Caco-2 (cell line): Measurements from ENCODE around the gene RPGRIP1. TPM values are rescaled to one million over a fixed set of nuclear protein-coding genes. Genes with fewer than 3 reads are reported as not detected.

Source experiments
- BruUV-seq: library from RNA; stranded (reverse); fragments of 400-500 nt; replicated peaks from 2 replicates; lab custom pipeline; 2021; lab: Mats Ljungman, UMichigan
- CTCF ChIA-PET: fragments of 300-600 bp; sonication (Branson Sonifier 250); formaldehyde crosslinking; loops from one replicate; lab custom pipeline; 2022; ENCODE audit warnings: antibody characterized with exemption; lab: Charles Lee
- POLR2A ChIA-PET: fragments of 300-600 bp; sonication (Branson Sonifier 250); formaldehyde crosslinking; loops from one replicate; lab custom pipeline; 2022; ENCODE audit warnings: antibody characterized with exemption; lab: Charles Lee
- DNase-seq, 2 experiments: peaks; one replicate each; pipeline versions ENCODE4 v3.0.0 to v3.0.0-alpha.2; 2020 to 2022
- H3K27me3 ChIP-seq: replicated peaks from 2 replicates; pipeline ENCODE4 v1.6.0; 2011; ENCODE audit warnings: low read length; ENCODE audit not compliant: control insufficient read depth, insufficient read depth
- H3K36me3 ChIP-seq: 2 replicates; pipeline ENCODE4 v1.5.1; 2011; ENCODE audit warnings: low read length; ENCODE audit not compliant: control insufficient read depth, insufficient read depth
- H3K4me1 ChIP-seq: fragments of 250-450 bp; sonication (Bioruptor Pico); 2 replicates; pipeline ENCODE4 v1.5.1; 2020; ENCODE audit warnings: mild to moderate bottlenecking
- H3K4me3 ChIP-seq: 2 replicates; pipeline ENCODE4 v1.5.1; 2011; ENCODE audit warnings: low read depth, mild to moderate bottlenecking, control low read depth, low read length
- H3K9me3 ChIP-seq: fragments of 250-450 bp; sonication (Bioruptor Pico); 2 replicates; pipeline ENCODE4 v1.5.1; 2020; ENCODE audit warnings: mild to moderate bottlenecking, moderate library complexity
- H3K27ac Mint-ChIP-seq: one replicate; pipeline ENCODE4 v1.8.0; 2022; ENCODE audit warnings: mixed read lengths; ENCODE audit not compliant: unreplicated experiment
- H3K27me3 Mint-ChIP-seq: one replicate; pipeline ENCODE4 v1.8.0; 2022; ENCODE audit warnings: mixed read lengths; ENCODE audit not compliant: insufficient read depth, unreplicated experiment
- H3K36me3 Mint-ChIP-seq: one replicate; pipeline ENCODE4 v1.8.0; 2022; ENCODE audit warnings: mild to moderate bottlenecking, mixed read lengths; ENCODE audit not compliant: insufficient read depth, unreplicated experiment
- H3K4me1 Mint-ChIP-seq: one replicate; pipeline ENCODE4 v1.8.0; 2022; ENCODE audit warnings: low read depth, mixed read lengths; ENCODE audit not compliant: unreplicated experiment
- H3K4me3 Mint-ChIP-seq: one replicate; pipeline ENCODE4 v1.8.0; 2022; ENCODE audit warnings: mild to moderate bottlenecking, moderate library complexity, mixed read lengths; ENCODE audit not compliant: unreplicated experiment
- H3K9me3 Mint-ChIP-seq: one replicate; pipeline ENCODE4 v1.8.0; 2022; ENCODE audit warnings: mixed read lengths; ENCODE audit not compliant: unreplicated experiment
- CTCF ChIP-seq, 2 experiments: fragments of 200-600 bp in 1 of 2; IDR thresholded peaks; 1 replicate in 1 of 2; 2 replicates in 1 of 2; pipeline versions ENCODE4 v1.5.1 to v1.8.0; 2011 to 2022; ENCODE audit warnings: antibody characterized with exemption in 1 of 2, control low read depth in 1 of 2, inconsistent platforms in 1 of 2, low read depth in 1 of 2, low read length in 1 of 2, mild to moderate bottlenecking in 1 of 2, moderate library complexity in 1 of 2; ENCODE audit not compliant: insufficient read depth in 1 of 2, severe bottlenecking in 1 of 2, unreplicated experiment in 1 of 2
- intact Hi-C: fragments of 100-400 bp; cut with micrococcal nuclease; formaldehyde crosslinking; loops from one replicate; pipeline ENCODE4 v1.10.0; 2022; ENCODE audit not compliant: unreplicated experiment
- total RNA-seq: library from RNA; stranded (reverse); gene quantifications from 2 replicates; pipeline ENCODE4 v1.2.3, GENCODE V29; 2022

Gene RPGRIP1
- total RNA-seq, 1 experiment from 2014 or later = not detected

GRCh38 chr14:21308479-21309237 is 28.8 kb downstream of the RPGRIP1 start:
- DNase-seq = peak; percentile 93 to 97
- no peak for TF ChIP-seq CTCF (IDR thresholded peaks at IDR 0.05; ENCODE audit: insufficient read depth in 1 of 2, low read depth in 1 of 2, low read length in 1 of 2, severe bottlenecking in 1 of 2, unreplicated experiment in 1 of 2)
- no peaks in the 10 kb centered on the region for H3K4me1 Mint-ChIP-seq
- H3K27me3 ChIP-seq = no peaks in the 10 kb centered on the region
- intact Hi-C loops = loop anchor here (1.0 to 2.0 kb wide), 2 partner anchors 39 to 248 kb away; partner anchors contain the start of gene HNRNPC
- no peaks in the 10 kb centered on the region for H3K27me3 Mint-ChIP-seq
- ChIA-PET POLR2A (interaction anchor here (1.5 kb wide), 1 partner anchor 147 kb away, joined by 5 read pairs; the partner anchor contains the start of gene CHD8), CTCF (no interaction called here)
- peak overlapping the region; percentile 89 for H3K27ac Mint-ChIP-seq
- H3K4me3 Mint-ChIP-seq = peak overlapping the region; percentile 78
- H3K9me3 Mint-ChIP-seq = no peaks in the 10 kb centered on the region
- no TSS peak for BruUV-seq
- peaks cover 21% of the 10 kb centered on the region for H3K4me1 ChIP-seq
- no peaks in the 10 kb centered on the region for H3K36me3 Mint-ChIP-seq
- H3K9me3 ChIP-seq = no peaks in the 10 kb centered on the region
- H3K4me3 ChIP-seq = peak overlapping the region; percentile 36
- H3K36me3 ChIP-seq = no peaks in the 10 kb centered on the region

GRCh38 chr14:21309238-21309636 is 29.4 kb downstream of the RPGRIP1 start:
- Mint-ChIP-seq H3K36me3 (no peaks in the 10 kb centered on the region), H3K9me3 (no peaks in the 10 kb centered on the region), H3K27me3 (no peaks in the 10 kb centered on the region), H3K4me1 (no peaks in the 10 kb centered on the region), H3K27ac (peak overlapping the region; percentile 89), H3K4me3 (peak overlapping the region; percentile 78)
- no peaks in the 10 kb centered on the region for H3K27me3 ChIP-seq
- peak overlapping the region; percentile 29 for H3K4me3 ChIP-seq
- H3K9me3 ChIP-seq = no peaks in the 10 kb centered on the region
- ChIA-PET CTCF (no interaction called here), POLR2A (no interaction called here)
- DNase-seq = no peak
- TF ChIP-seq CTCF (IDR thresholded peaks at IDR 0.05; ENCODE audit: insufficient read depth in 1 of 2, low read depth in 1 of 2, low read length in 1 of 2, severe bottlenecking in 1 of 2, unreplicated experiment in 1 of 2) = no peak
- intact Hi-C loops = loop anchor here (2.0 kb wide), 1 partner anchor 248 kb away; no protein-coding TSS in a partner anchor
- TSS peak; percentile 95 for BruUV-seq
- no peaks in the 10 kb centered on the region for H3K36me3 ChIP-seq
- peaks cover 21% of the 10 kb centered on the region for H3K4me1 ChIP-seq

DNA sequence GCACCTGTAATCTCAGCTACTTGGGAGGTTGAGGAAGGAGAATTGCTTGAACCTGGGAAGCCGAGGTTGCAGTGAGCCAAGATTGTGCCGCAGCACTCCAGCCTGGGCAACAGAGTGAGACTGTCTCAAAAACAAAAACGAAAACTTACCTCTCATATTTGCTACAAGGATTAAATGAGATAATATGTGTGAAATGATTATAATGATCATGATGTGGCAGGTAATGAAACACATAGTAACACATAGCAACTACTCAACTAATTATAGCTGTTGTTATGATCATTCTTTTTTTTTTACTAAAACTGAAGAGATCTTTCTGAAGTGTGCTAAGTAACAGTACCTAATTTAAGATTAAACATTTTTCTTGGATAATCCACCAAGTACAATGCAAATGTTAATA is 30.1 kb downstream of the RPGRIP1 start:
- Mint-ChIP-seq H3K27me3 (no peaks in the 10 kb centered on the region), H3K4me3 (no peak overlapping the region), H3K27ac (no peak overlapping the region), H3K36me3 (no peaks in the 10 kb centered on the region), H3K9me3 (no peaks in the 10 kb centered on the region), H3K4me1 (no peaks in the 10 kb centered on the region)
- ChIA-PET CTCF (no interaction called here), POLR2A (no interaction called here)
- no peaks in the 10 kb centered on the region for H3K27me3 ChIP-seq
- H3K4me3 ChIP-seq = no peak overlapping the region
- no peak for TF ChIP-seq CTCF (IDR thresholded peaks at IDR 0.05; ENCODE audit: insufficient read depth in 1 of 2, low read depth in 1 of 2, low read length in 1 of 2, severe bottlenecking in 1 of 2, unreplicated experiment in 1 of 2)
- no peaks in the 10 kb centered on the region for H3K9me3 ChIP-seq
- DNase-seq = no peak
- intact Hi-C loops = loop anchor here (2.0 kb wide), 1 partner anchor 247 kb away; no protein-coding TSS in a partner anchor
- no TSS peak for BruUV-seq
- H3K36me3 ChIP-seq = no peaks in the 10 kb centered on the region
- H3K4me1 ChIP-seq = peaks cover 21% of the 10 kb centered on the region
